ENCODE data around the gene ARHGEF18.

- TF ChIP-seq CTCF (conservative IDR thresholded peaks at IDR 0.05; ENCODE audit: low read depth, low read length) (no peak), EZH2 (IDR thresholded peaks at IDR 0.05; ENCODE audit: borderline replicate concordance, low read depth, low read length, poor library complexity, severe bottlenecking) (no peak)
These were observed 35.9 kb upstream of the ARHGEF18 start for GRCh38 chr19:7312816-7313215.

All from A673 (cell line).